Tibial artery (tissue), 4 donors: ENCODE data around the gene PEMT.

ENCODE experiments used
- DNase-seq, 2 donors: peaks; one replicate each; pipeline ENCODE4 v3.0.0-alpha.2; 2019
- H3K27ac ChIP-seq, 2 donors: fragments of 200-600 bp; sonication (generic) in 1 of 2; 1 replicate in 1 of 2; 2 replicates in 1 of 2; pipeline ENCODE4 v1.5.1; 2018 to 2019; ENCODE audit warnings: mild to moderate bottlenecking in 1 of 2
- H3K27me3 ChIP-seq, 2 donors: fragments of 200-600 bp; sonication (generic) in 1 of 2; one replicate each; pipeline versions ENCODE4 v1.5.1 to v1.6.0; 2016 to 2019
- H3K36me3 ChIP-seq, 3 donors: fragments of 200-600 bp; sonication (generic) in 2 of 3; one replicate each; pipeline ENCODE4 v1.5.1; 2016 to 2019; ENCODE audit warnings: mild to moderate bottlenecking in 2 of 3
- H3K4me1 ChIP-seq, 4 donors: fragments of 200-600 bp; sonication (generic) in 2 of 4; 1 replicate in 3 of 4; 2 replicates in 1 of 4; pipeline ENCODE4 v1.5.1; 2016 to 2019
- H3K4me3 ChIP-seq, 2 donors: fragments of 200-600 bp; sonication (generic) in 1 of 2; 1 replicate in 1 of 2; 2 replicates in 1 of 2; pipeline ENCODE4 v1.5.1; 2018 to 2019; ENCODE audit warnings: mild to moderate bottlenecking in 2 of 2
- H3K9me3 ChIP-seq, 3 donors: fragments of 200-600 bp; sonication (generic) in 1 of 3; one replicate each; pipeline ENCODE4 v1.5.1; 2016 to 2019
- intact Hi-C: fragments of 100-400 bp; cut with DNase I; formaldehyde crosslinking; loops from one replicate; pipeline ENCODE4 v1.15.0; 2023; ENCODE audit warnings: low total_unique reads
- TF ChIP-seq, protein P1 (sequence below), 2 experiments: fragments of 200-600 bp in 1 of 2; fragments of 450-650 bp in 1 of 2; IDR thresholded peaks; one replicate each; pipeline ENCODE4 v1.5.1; 2017 to 2019; ENCODE audit warnings: antibody characterized with exemption in 2 of 2, mild to moderate bottlenecking in 1 of 2, moderate library complexity in 1 of 2

PEMT gene

DNA sequence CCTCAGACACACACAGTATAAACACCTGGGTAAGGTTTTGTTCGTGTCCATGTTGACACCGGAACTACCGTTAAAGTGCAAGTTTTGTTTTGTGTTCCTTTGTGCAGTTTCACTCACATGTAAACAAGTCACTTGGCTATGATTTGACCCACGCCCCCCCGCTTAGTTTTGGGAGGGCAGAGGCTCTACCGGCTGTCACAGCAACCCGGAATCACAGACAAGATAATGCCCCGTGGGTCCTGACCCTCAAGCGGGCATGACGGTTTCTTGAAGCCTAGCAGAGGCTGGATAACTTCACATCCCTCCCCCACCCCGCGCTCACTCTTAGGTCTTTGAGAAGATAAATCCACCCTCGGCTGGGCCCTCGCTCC lies 97.0 kb downstream of the PEMT start:
- peaks cover 5 to 32% (median 17%) of the 10 kb centered on the region in 3 donors for H3K36me3 ChIP-seq
- no peaks in the 10 kb centered on the region for H3K27me3 ChIP-seq
- DNase-seq, result no peak
- TF ChIP-seq, protein P1, sequence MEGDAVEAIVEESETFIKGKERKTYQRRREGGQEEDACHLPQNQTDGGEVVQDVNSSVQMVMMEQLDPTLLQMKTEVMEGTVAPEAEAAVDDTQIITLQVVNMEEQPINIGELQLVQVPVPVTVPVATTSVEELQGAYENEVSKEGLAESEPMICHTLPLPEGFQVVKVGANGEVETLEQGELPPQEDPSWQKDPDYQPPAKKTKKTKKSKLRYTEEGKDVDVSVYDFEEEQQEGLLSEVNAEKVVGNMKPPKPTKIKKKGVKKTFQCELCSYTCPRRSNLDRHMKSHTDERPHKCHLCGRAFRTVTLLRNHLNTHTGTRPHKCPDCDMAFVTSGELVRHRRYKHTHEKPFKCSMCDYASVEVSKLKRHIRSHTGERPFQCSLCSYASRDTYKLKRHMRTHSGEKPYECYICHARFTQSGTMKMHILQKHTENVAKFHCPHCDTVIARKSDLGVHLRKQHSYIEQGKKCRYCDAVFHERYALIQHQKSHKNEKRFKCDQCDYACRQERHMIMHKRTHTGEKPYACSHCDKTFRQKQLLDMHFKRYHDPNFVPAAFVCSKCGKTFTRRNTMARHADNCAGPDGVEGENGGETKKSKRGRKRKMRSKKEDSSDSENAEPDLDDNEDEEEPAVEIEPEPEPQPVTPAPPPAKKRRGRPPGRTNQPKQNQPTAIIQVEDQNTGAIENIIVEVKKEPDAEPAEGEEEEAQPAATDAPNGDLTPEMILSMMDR (IDR thresholded peaks at IDR 0.05), result no peak
- no peaks in the 10 kb centered on the region for H3K9me3 ChIP-seq
- H3K4me3 ChIP-seq, result peak overlapping the region; percentile 58 to 80
- intact Hi-C loops, result no loop called here
- H3K27ac ChIP-seq, result peak overlapping the region; percentile 57 to 76
- H3K4me1 ChIP-seq, result peaks cover 0 to 35% (median 19%) of the 10 kb centered on the region in 4 donors

DNA sequence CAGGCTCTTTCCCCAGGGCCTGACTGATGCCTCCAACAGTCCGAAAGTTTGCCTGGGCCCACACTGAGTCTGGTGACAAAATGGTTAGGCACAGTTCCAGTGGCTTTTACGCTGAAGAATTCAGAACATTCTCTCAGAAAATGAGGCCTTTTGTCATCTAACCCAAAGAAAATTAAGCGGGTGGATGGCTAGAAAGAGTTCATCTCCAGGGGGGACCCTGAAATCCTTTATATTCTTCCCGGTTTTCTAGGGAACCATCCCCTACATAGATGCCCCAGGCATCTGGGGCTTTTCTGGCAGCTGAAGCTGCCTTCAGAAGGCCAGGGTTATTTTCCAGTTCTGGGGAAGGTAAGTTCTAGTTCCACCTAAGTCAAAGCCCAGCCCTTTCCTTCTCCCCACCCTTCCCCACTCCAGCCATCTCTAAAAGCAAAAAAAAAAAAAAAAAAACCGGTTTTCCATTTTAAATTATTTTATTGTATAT lies 97.5 kb downstream of the PEMT start:
- Histone ChIP-seq H3K27me3 (no peaks in the 10 kb centered on the region), H3K4me1 (peaks cover 0 to 35% (median 19%) of the 10 kb centered on the region in 4 donors), H3K9me3 (no peaks in the 10 kb centered on the region), H3K27ac (no peak overlapping the region), H3K36me3 (peaks cover 5 to 36% (median 17%) of the 10 kb centered on the region in 3 donors), H3K4me3 (no peak overlapping the region)
- TF ChIP-seq, protein P1 (IDR thresholded peaks at IDR 0.05), result no peak
- DNase-seq, result no peak
- intact Hi-C loops, result no loop called here

DNA sequence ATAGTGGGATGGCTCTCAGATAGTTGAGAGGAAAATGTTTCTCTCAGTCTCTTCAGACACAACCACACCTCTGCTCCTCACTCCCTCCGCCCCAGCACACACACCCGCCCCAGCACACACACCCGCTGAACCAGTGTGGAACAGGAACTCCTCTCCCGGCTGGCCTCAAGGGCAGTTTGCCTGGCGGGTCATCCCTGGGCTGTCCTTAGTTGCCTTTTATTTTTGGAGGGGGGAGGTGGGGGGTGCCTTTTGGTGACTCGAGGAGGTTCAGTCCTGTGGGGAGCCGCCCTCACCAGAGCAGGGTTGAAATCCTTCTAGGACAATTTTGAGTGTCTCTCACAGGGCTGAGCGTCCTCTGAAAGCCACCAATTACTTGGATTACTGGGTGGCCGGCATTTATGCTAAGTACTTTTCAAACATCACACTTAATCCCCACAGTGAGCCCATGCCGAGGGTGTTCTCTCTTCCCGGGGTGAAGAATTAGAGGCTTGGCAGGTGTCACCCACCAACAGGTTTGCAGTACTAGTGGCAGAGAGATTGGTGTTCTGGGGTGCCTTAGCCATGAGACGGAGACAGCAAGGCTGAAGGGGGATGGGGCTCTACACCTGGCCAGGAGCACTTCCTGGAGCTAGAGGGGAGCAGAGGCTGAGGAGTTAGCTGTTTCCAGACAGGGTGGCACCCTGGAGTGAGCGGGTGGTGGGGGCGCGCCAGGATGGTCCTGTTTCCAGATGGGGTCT lies 98.1 kb downstream of the PEMT start:
- H3K4me1 ChIP-seq, result peaks cover 0 to 35% (median 19%) of the 10 kb centered on the region in 4 donors
- DNase-seq, result peak in 1 of 2 donors; percentile 55
- peaks cover 5 to 41% (median 17%) of the 10 kb centered on the region in 3 donors for H3K36me3 ChIP-seq
- H3K27ac ChIP-seq, result no peak overlapping the region
- TF ChIP-seq, protein P1 (IDR thresholded peaks at IDR 0.05), result no peak
- no peaks in the 10 kb centered on the region for H3K9me3 ChIP-seq
- H3K4me3 ChIP-seq, result no peak overlapping the region
- no peaks in the 10 kb centered on the region for H3K27me3 ChIP-seq
- intact Hi-C loops, result no loop called here

DNA sequence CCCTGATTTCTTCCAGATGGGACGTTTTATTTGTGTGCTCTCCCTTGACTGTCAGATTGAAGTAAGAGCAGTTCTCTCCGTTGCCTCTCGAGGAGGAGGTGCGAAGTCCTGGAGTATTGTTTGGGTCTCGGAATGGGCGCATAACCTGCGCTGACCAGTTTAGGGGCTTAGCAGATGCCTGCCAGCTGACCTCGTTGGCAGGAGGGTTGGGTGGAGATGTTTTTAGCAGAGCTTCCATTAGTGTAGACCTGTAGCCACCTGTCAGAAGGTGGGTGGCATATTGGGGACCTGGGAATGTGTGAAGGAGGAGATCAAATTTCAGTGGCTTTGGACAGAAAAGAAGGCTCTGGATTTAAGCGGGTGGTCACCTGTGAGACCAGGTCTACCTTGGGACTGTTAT lies 98.9 kb downstream of the PEMT start:
- Histone ChIP-seq H3K27me3 (no peaks in the 10 kb centered on the region), H3K4me3 (no peak overlapping the region), H3K36me3 (peaks cover 7 to 50% (median 20%) of the 10 kb centered on the region in 3 donors), H3K27ac (no peak overlapping the region), H3K9me3 (no peaks in the 10 kb centered on the region), H3K4me1 (peaks cover 0 to 35% (median 19%) of the 10 kb centered on the region in 4 donors)
- intact Hi-C loops, result no loop called here
- TF ChIP-seq, protein P1 (IDR thresholded peaks at IDR 0.05), result no peak
- DNase-seq, result no peak

DNA sequence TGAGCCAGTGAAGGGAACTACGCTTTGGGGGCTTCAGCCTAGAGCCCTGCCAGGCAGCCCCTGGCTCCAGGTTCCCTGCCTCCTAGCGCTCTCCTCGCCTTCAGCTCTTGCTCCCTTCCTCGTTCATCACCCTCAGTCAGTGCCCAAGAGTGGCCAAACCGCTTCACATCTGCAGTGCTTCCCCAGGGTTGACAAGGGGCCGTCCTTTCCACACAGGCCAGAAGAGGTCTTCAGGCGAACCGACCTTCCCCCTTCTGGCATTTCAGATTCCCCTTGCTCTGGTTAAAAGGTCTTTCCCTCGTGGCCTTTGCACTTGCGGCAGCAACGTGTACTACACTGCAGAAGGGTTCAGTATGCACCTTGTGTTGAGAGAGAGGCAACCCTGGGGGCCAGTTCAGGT lies 99.4 kb downstream of the PEMT start:
- Histone ChIP-seq H3K36me3 (peaks cover 9 to 55% (median 24%) of the 10 kb centered on the region in 3 donors), H3K4me3 (no peak overlapping the region), H3K27me3 (no peaks in the 10 kb centered on the region), H3K27ac (no peak overlapping the region), H3K9me3 (no peaks in the 10 kb centered on the region), H3K4me1 (peaks cover 0 to 31% (median 18%) of the 10 kb centered on the region in 4 donors)
- DNase-seq, result peak in 1 of 2 donors; percentile 32
- TF ChIP-seq, protein P1 (IDR thresholded peaks at IDR 0.05), result no peak
- intact Hi-C loops, result no loop called here
